ENCODE data around the gene TMF1.

The TMF1 gene

GRCh38 chr3:68984011-68984530 lies 68.1 kb downstream of the TMF1 start:
- DNase-seq (ENCODE audit: low spot score), result no peak

GRCh38 chr3:68977486-68978167 lies 74.5 kb downstream of the TMF1 start:
- DNase-seq (ENCODE audit: low spot score), result no peak

GRCh38 chr3:68974711-68975110 lies 77.4 kb downstream of the TMF1 start:
- no peak for DNase-seq (ENCODE audit: low spot score)

- DNase-seq (ENCODE audit: low spot score), result peak; percentile 19
Measured at GRCh38 chr3:68973639-68974038, 78.5 kb downstream of the TMF1 start.

- DNase-seq (ENCODE audit: low spot score), result peak; percentile 80
Measured at GRCh38 chr3:68972358-68972979, 79.7 kb downstream of the TMF1 start.

Measured in iPS-NIHi11 (cell line).